ENCODE data around the gene TLR8.

TLR8 gene

GRCh38 chrX:12912791-12913482 lies 6.5 kb downstream of the TLR8 start:
- no peak for TF ChIP-seq CTCF (IDR thresholded peaks at IDR 0.05; ENCODE audit: low read depth, low read length)
- no peak overlapping the region for H3K4me3 ChIP-seq (ENCODE audit: low read depth, low read length)

GRCh38 chrX:12917753-12918152 lies 11.3 kb downstream of the TLR8 start:
- H3K4me3 ChIP-seq (ENCODE audit: low read depth, low read length): no peak overlapping the region
- no peak for TF ChIP-seq CTCF (IDR thresholded peaks at IDR 0.05; ENCODE audit: low read depth, low read length)

GRCh38 chrX:12919051-12919450 lies 12.6 kb downstream of the TLR8 start:
- no peak for TF ChIP-seq CTCF (IDR thresholded peaks at IDR 0.05; ENCODE audit: low read depth, low read length)
- no peak overlapping the region for H3K4me3 ChIP-seq (ENCODE audit: low read depth, low read length)

DNA sequence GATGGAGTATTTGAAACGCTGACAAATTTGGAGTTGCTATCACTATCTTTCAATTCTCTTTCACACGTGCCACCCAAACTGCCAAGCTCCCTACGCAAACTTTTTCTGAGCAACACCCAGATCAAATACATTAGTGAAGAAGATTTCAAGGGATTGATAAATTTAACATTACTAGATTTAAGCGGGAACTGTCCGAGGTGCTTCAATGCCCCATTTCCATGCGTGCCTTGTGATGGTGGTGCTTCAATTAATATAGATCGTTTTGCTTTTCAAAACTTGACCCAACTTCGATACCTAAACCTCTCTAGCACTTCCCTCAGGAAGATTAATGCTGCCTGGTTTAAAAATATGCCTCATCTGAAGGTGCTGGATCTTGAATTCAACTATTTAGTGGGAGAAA lies 13.2 kb downstream of the TLR8 start:
- H3K4me3 ChIP-seq (ENCODE audit: low read depth, low read length): no peak overlapping the region
- TF ChIP-seq CTCF (IDR thresholded peaks at IDR 0.05; ENCODE audit: low read depth, low read length): no peak

DNA sequence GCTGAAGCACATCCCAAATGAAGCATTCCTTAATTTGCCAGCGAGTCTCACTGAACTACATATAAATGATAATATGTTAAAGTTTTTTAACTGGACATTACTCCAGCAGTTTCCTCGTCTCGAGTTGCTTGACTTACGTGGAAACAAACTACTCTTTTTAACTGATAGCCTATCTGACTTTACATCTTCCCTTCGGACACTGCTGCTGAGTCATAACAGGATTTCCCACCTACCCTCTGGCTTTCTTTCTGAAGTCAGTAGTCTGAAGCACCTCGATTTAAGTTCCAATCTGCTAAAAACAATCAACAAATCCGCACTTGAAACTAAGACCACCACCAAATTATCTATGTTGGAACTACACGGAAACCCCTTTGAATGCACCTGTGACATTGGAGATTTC lies 14.6 kb downstream of the TLR8 start:
- H3K4me3 ChIP-seq (ENCODE audit: low read depth, low read length): no peak overlapping the region
- TF ChIP-seq CTCF (IDR thresholded peaks at IDR 0.05; ENCODE audit: low read depth, low read length): no peak

GRCh38 chrX:12921886-12922598 lies 15.6 kb downstream of the TLR8 start:
- no peak for TF ChIP-seq CTCF (IDR thresholded peaks at IDR 0.05; ENCODE audit: low read depth, low read length)
- H3K4me3 ChIP-seq (ENCODE audit: low read depth, low read length): no peak overlapping the region

DNA sequence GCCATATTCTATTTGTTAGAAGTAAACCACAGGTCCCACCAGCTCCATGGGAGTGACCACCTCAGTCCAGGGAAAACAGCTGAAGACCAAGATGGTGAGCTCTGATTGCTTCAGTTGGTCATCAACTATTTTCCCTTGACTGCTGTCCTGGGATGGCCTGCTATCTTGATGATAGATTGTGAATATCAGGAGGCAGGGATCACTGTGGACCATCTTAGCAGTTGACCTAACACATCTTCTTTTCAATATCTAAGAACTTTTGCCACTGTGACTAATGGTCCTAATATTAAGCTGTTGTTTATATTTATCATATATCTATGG lies 16.1 kb downstream of the TLR8 start:
- H3K4me3 ChIP-seq (ENCODE audit: low read depth, low read length): no peak overlapping the region
- TF ChIP-seq CTCF (IDR thresholded peaks at IDR 0.05; ENCODE audit: low read depth, low read length): no peak
